NCI-H2196 (cell line): Measurements from ENCODE around the gene MRPS9.

Source experiments
- DNase-seq: peaks from one replicate; lab custom pipeline; 2025; ENCODE audit not compliant: unreplicated experiment; lab: John Stamatoyannopoulos, UW

The MRPS9 gene

GRCh38 chr2:105118960-105119359 lies 81.1 kb downstream of the MRPS9 start:
- no peak for DNase-seq

DNA sequence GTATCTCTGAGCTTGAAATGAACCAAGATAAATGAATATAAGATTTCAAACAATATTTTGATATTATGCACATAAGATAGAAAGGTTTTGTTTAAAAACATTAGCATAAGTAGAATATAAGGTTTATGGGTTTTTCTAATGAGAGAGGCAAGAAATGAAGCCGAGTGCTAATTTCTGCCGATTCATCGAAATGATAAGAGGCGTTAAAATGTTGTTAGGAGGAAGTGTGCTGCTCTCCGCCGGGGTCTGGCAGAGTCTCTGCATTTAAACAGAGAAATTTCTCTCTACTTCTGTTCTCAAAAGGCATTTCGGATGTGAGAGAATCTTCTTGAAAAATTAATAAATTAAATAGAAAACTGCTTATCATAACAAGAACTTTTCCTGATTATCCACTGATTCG lies 83.6 kb downstream of the MRPS9 start:
- DNase-seq = no peak

- no peak for DNase-seq
Measured at GRCh38 chr2:105125428-105125827, 87.6 kb downstream of the MRPS9 start.

DNA sequence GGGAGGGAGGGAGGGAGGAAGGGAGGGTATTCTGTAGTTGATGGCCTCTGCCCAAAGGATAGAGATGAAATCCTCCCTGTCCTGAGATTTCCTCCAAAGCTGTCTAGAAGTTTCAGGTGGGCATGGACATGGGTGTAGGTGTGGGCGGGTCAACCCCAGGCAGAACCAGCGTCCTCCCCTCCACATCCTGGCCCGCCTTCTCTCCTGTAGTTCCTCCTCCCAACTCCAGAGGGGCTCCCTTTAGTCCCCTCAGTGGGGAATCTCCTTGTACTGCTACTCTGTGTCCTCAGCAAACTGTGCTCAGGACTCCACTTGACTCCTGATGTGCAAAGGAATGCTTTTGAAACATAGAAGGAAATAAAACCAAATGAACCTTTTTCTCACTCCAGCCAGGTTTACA lies 88.1 kb downstream of the MRPS9 start:
- no peak for DNase-seq

- no peak for DNase-seq
Measured at GRCh38 chr2:105126336-105126735, 88.5 kb downstream of the MRPS9 start.

GRCh38 chr2:105127289-105127915 lies 89.5 kb downstream of the MRPS9 start:
- no peak for DNase-seq

GRCh38 chr2:105129722-105130232 lies 91.9 kb downstream of the MRPS9 start:
- DNase-seq = no peak

DNA sequence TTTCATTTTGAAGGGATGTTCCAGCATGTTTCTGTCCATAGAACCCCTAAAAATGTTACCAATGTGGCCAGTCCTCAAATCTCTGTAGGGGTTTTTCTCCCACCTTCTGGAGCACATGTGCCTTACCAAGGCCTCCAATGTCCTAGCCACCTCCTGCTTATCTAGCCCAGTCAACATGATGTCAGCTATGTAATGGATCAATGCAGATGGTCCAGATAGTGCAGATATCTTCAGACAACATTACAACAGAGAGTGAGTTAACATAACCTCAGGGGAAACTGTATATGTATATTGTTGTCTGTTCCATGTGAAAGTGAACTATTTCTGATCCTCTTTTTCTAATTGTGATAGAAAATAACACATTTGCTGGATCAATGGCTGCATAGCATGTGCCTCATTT lies 92.7 kb downstream of the MRPS9 start:
- DNase-seq = no peak

GRCh38 chr2:105134081-105134480 lies 96.2 kb downstream of the MRPS9 start:
- DNase-seq = no peak

- no peak for DNase-seq
Measured at GRCh38 chr2:105135436-105135835, 97.6 kb downstream of the MRPS9 start.

- no peak for DNase-seq
Measured at GRCh38 chr2:105136394-105136793, 98.5 kb downstream of the MRPS9 start.

DNA sequence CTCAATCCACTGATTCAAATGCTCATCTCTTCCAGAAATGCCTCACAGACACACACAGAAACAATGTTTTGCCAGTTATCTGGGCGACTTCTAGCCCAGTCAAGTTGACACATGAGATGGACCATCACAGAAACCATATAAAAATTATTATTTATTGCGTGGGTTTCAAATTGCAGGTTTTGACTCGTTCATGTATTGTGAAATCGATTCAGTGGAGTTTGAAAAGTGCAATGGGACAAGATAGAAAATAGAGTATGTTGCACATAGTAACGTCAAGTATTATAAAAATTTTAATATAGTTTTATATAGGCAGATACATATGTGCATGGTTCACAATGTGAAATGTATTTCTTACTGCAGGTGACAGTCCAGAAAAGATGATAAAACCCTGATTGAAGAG lies 100.8 kb downstream of the MRPS9 start:
- no peak for DNase-seq

DNA sequence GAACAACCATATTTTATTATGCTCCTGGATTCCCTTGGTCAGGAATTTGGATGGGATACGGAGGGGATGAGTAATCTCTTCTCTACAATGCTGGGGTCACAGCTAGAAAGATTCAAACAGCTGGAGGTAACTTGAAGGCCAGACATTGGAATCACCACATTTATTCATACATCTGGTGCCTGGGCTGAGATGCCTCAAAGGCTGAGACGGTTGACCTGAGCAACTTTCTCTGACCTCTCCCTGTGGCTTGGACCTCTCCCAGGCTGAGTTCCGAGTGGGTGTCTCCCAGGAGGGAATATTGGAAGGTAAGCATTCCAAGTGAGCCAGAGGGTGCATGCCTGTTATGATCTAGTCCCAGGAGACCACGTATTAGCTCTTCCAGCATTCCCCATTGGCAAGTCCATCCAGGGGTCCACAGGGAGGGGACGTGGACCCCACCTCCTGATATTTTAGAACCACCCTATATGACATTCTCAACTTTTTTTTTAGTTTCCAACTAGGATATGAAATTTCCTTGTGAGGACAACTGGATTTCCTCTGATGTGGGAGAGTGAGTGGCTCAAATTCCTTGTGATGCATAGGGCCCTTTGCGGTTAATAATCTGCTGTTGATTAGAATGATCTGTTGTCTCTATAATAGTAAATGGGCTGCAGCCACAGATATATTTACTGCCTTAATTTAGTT lies 101.8 kb downstream of the MRPS9 start:
- DNase-seq = no peak

GRCh38 chr2:105140240-105140568 lies 102.3 kb downstream of the MRPS9 start:
- DNase-seq = no peak

- no peak for DNase-seq
Measured at GRCh38 chr2:105141099-105141614, 103.3 kb downstream of the MRPS9 start.

DNA sequence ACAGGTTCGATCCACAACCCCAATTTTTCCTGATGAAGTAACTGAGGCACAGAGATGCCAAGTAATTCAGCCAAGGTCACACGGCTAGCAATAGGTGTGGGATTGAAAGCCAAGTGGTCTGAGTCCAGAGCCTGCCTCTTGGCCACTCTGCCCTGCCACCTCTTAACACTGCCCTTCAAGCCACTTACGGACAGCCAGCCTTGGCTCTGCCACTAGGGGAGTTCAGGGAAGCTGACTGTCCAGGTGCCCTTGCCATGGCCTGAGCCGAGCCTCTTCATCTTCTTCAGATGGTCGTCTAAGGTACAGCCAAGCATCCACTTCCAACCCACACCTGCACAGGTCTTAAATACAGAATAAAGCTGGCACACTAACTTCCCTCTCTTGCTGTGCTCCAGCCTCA lies 104.4 kb downstream of the MRPS9 start:
- no peak for DNase-seq

DNA sequence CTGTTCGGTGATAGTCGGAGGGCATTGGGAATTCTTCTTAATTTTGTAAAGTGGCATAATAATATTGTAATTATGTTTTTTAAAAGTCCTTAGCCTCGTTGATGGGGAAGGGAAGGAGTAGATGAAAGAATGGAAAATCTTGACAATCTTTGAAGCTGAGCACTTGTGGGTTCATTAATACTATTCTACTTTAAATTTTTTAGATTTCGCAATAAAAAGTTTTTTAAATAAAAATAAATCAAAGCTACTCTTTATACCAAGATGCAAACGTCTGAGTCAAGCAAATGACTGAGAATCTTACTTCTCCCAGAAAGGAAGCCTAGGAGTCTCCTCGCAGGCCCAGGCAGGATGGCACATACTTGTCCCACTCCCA lies 105.2 kb downstream of the MRPS9 start:
- DNase-seq = no peak

- no peak for DNase-seq
Measured at GRCh38 chr2:105143467-105144151, 105.7 kb downstream of the MRPS9 start.

DNA sequence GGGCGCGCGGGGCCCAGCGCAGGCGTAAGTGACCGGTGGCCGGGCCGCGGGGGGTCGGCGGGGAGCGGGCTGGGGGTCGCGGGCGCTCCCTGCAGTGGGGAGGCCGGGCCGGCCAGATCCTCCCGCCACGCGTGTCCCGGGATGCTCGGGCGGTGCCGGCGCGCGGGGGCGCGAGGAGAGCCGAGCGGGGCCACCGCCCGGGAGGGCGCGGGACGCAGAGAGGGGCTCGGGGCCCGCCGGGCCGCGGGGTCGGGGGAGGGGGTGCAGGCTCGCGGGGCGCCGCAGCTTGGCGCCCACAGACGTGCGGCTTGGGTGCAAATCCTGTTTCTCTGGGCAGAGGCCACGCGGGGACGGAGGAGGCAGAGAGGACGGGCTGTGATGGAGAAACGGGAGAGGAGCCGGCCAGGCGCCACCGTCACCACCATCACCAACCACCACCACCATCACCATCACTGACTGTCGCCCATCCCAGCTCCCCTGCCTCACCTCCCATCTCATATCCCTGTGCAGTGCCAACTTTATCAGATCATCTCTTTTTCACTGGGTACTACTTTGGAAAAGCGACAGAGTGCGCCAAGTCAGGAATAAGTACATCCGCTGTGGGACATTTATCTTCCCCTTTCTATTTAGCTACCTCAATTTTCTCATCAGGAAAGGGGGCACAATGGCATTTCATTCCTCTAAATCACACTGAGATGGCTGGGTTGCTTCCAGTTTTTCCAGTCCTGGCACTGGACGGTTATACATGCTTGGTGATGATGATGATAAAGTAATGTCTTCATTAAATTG lies 106.5 kb downstream of the MRPS9 start:
- DNase-seq = no peak

- DNase-seq = no peak
Measured at GRCh38 chr2:105144941-105145300, 107.1 kb downstream of the MRPS9 start.

DNA sequence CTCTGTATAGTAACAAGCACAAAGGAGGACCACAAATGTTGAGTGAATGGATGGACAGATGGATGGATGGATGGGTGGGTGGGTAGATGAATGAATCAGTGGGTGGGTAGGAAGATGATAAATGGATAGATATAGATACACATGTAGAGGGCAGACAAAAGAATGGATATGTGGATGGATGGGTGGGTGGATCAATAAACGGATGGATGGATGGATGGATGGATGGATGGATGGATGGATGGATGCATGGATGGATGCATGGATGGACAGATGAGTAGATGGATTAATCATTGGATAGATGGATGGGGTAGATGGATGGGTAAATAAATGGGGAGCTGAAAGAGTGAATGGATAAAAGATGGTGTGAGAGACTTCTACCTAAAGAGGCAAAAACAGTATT lies 111.4 kb downstream of the MRPS9 start:
- DNase-seq = no peak
